Measurements from ENCODE around the gene GPC3.

- TF ChIP-seq YY1 (IDR thresholded peaks at IDR 0.05; ENCODE audit: low read depth), result no peak
- TF ChIP-seq FOSL2 (IDR thresholded peaks at IDR 0.05; ENCODE audit: borderline replicate concordance, low read depth), result no peak
- no peak for TF ChIP-seq MEF2A (IDR thresholded peaks at IDR 0.05; ENCODE audit: borderline replicate concordance, low read depth)
- no peak for TF ChIP-seq CTCF (IDR thresholded peaks at IDR 0.05)
- no peak for TF ChIP-seq TCF12 (IDR thresholded peaks at IDR 0.05)
- no peak for TF ChIP-seq SMC3 (IDR thresholded peaks at IDR 0.05; ENCODE audit: low read depth, low read length)
- TF ChIP-seq PBX3 (IDR thresholded peaks at IDR 0.05), result no peak
- no peak for TF ChIP-seq REST (IDR thresholded peaks at IDR 0.05; ENCODE audit: low read depth, low read length)
- TF ChIP-seq USF2 (IDR thresholded peaks at IDR 0.05; ENCODE audit: borderline replicate concordance, low read depth, low read length), result no peak
- no peak for TF ChIP-seq TAF1 (IDR thresholded peaks at IDR 0.05; ENCODE audit: borderline replicate concordance, low read depth, low read length)
- no peak for TF ChIP-seq FOXM1 (IDR thresholded peaks at IDR 0.05; ENCODE audit: low read depth)
- no peak for TF ChIP-seq POLR2AphosphoS5 (IDR thresholded peaks at IDR 0.05; ENCODE audit: low read depth, low read length)
- no peak for TF ChIP-seq EP300 (IDR thresholded peaks at IDR 0.05; ENCODE audit: borderline replicate concordance in 1 of 2, low read depth in 1 of 2, low read length in 1 of 2)
- no peak for TF ChIP-seq MAX (IDR thresholded peaks at IDR 0.05; ENCODE audit: low read depth)
These were observed 67.0 kb downstream of the GPC3 start for GRCh38 chrX:133918361-133918771.

Data from SK-N-SH (cell line).